Activated CD4-positive, alpha-beta T cell treated with anti-CD3 and anti-CD28 coated beads for 48 hours (primary cell): Measurements from ENCODE around the gene SLC2A4RG.

Source experiments
- DNase-seq: peaks from one replicate; pipeline ENCODE4 v3.0.0-alpha.2; 2020

Gene SLC2A4RG, protein sequence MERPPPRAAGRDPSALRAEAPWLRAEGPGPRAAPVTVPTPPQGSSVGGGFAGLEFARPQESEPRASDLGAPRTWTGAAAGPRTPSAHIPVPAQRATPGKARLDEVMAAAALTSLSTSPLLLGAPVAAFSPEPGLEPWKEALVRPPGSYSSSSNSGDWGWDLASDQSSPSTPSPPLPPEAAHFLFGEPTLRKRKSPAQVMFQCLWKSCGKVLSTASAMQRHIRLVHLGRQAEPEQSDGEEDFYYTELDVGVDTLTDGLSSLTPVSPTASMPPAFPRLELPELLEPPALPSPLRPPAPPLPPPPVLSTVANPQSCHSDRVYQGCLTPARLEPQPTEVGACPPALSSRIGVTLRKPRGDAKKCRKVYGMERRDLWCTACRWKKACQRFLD

DNA sequence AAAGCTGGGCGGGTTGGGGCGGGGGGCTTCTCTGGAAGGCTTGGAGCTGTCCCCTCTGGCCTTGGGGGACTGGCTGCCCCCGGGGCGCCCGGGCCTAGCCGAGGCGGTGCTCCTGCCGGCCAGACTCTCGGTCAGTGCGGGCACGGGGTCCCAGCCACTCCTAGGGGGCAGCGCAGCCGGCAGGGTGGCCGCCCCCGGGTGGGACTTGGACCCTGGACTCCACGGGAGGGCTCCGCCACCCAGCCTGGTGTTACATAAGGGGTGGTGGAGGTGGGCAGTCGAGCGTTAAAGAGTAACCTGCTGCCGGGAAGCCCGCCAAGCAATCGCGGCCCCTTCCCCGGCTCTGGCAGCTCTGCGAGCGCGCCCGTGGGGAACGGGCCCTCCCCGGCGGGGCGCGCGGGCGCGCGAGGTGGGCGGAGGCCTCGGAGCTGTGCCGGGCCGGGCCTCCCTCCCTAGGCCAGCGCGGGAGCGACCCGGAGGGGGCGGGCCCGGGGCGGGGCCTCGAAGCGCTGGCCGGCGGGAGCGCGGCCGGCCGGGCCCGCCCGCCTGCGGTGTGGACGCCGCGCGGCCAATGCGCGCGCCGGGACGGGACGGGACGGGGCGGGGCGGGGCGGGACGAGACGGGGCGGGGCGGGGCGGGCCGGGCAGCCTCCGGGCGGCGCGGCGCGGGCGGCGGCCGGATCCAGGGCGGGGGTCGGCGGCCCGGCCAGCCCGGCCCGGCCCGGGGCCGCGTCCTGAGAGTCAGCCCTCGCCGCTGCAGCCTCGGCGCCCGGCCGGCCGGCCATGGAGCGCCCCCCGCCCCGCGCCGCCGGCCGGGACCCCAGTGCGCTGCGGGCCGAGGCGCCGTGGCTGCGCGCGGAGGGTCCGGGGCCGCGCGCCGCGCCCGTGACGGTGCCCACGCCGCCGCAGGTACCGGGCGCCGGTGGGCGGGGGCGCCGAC lies at the start of gene SLC2A4RG:
TSS of gene SLC2A4RG (plus strand) at position 647 of the 940 bp plus-strand sequence. CDS start at position 784, 137 bp downstream.
- DNase-seq: peak; percentile 69

DNA sequence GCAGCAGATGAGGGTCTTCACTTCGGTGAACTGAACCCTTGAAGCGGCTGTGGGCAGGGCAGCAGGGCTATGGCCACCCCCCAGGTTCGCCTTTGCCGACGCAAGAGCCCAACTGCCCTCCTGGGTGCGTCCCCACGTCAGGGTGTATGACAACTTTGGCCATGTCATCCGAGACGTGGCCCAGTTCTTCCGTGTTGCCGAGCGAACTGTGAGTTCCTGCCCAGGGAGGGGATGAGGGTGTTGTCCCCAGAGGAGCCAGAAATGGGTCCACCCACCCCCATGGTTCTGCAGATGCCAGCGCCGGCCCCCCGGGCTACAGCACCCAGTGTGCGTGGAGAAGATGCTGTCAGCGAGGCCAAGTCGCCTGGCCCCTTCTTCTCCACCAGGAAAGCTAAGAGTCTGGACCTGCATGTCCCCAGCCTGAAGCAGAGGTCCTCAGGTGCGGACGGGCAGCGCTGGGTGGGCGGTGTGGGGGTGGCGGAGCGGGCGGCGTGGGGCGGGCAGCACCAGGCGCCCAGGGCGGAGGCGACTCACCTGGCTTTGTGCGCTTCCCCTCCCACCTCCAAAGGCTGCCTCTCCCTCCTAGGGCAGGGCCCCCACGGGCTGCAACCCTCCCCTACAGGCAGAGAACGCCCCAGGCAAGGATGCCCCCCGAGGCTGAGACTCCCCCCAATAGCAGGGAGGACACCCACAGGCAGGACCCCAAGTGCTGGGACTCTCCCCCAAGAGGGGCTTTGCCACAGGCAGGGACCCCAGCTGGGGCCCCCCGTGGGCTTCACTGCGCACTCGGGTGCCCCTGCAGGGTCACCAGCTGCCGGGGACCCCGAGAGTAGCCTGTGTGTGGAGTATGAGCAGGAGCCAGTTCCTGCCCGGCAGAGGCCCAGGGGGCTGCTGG lies 49.3 kb upstream of the SLC2A4RG start:
- DNase-seq: no peak

DNA sequence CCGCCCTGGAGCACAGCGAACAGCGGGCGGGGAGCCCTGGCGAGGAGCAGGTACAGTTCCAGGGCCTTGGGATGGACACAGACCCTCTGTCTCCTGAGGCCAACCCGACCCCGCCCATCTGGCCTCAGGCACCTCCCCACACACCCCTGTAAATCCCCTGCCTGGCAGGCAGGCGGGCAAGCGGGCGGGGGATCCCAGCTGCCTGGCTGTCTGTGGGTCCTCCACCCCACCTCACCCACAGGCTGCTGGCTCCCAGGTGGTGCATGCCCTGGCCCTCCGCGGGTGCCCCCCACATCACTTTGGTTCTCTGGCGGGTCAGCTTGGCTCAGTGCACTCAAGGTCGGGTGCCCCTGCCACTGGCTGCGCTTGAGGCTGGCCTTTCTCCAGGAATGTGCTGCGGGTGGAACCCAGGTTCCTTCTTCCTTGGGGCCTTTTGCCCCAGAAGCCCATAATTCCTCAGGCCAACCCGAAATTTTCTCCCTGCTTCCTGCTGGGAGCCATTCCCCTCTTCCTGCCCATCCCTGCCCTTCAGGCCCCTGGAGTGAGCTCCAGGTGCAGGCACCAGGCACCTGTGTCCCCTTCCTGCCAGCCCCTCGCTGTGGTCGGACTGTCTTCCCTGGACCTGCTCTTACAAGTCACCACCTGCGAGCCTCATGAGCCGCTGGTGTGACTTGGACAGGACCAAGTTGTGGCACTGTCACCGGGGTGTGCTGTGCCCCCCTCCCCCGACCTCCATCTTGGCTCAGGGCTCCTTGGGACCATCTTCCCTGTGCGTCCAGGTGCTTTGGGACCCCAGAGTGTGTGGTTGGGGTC lies 48.5 kb upstream of the SLC2A4RG start:
- DNase-seq: no peak

DNA sequence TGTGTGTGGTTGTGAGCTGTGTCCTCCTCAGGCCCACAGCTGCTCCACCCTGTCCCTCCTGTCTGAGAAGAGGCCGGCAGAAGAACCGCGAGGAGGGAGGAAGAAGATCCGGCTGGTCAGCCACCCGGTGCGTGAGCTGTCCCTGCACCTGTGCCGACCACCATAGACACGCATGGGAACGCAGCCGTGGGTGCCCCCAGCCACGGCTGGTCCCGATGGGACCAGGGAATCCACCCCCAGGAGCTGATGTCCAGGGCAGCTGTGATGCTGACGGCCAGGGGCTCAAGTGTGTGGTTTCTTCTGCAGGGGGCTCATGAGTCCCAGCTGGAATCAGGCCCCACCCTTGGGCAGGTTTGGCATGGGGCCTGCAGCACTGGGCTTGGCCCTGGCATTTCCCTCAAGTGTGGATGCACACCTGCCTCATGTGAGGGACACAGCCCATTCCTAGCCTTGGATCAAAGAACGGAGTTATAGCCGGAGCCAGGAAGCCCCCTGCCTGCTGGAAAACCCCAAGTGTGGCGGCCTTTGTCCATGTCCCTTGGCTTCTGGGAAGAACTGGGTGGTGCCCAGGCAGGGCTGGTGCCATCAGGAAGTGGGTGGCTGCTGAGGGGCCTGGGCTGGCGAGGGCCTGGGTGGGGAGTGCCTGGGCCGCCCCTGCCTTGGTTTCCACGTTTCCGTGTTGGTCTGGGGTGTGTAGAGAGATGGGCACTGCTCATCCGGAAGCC lies 47.7 kb upstream of the SLC2A4RG start:
- DNase-seq: no peak

DNA sequence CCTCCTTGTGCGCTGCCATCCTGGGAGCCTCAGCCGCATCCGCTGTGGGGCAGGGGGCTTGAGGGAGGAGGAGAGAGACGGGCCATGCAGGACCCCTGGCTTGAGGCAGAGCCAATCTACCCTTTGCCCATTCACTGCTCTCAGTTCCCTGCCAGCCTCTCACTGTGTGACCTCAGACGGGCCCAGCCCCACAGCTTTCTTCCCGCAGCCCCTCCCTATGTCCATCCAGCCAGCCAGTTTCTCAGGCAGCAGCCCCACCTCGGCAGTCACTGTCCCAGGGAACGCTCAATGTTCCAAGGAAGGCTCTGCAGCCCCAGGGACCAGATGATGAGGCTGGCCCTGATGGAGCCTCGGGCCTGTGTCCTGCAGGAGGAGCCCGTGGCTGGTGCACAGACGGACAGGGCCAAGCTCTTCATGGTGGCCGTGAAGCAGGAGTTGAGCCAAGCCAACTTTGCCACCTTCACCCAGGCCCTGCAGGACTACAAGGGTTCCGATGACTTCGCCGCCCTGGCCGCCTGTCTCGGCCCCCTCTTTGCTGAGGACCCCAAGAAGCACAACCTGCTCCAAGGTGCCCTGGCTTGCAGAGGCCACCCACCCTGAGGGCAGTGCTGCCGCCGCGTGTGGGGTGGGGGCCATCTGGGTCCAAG lies 47.0 kb upstream of the SLC2A4RG start:
- no peak for DNase-seq

DNA sequence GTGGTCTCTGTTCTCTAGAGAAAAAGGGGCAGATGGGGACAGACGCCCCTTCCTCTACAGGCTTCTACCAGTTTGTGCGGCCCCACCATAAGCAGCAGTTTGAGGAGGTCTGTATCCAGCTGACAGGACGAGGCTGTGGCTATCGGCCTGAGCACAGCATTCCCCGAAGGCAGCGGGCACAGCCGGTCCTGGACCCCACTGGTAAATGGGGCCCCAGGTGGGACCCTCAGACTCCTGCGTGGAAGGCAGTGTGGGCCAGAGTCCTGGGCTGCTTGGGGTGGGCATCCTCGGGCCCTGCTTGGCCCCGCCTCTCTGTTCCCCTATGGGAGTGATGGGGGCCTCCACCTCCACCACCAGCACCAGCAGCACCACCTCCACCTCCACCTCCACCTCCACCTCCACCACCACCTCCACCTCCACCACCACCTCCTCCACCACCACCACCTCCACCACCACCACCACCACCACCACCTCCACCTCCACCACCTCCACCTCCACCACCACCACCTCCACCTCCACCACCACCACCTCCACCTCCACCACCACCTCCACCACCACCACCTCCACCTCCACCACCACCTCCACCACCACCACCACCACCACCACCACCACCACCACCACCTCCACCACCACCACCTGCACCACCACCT lies 46.4 kb upstream of the SLC2A4RG start:
- no peak for DNase-seq

DNA sequence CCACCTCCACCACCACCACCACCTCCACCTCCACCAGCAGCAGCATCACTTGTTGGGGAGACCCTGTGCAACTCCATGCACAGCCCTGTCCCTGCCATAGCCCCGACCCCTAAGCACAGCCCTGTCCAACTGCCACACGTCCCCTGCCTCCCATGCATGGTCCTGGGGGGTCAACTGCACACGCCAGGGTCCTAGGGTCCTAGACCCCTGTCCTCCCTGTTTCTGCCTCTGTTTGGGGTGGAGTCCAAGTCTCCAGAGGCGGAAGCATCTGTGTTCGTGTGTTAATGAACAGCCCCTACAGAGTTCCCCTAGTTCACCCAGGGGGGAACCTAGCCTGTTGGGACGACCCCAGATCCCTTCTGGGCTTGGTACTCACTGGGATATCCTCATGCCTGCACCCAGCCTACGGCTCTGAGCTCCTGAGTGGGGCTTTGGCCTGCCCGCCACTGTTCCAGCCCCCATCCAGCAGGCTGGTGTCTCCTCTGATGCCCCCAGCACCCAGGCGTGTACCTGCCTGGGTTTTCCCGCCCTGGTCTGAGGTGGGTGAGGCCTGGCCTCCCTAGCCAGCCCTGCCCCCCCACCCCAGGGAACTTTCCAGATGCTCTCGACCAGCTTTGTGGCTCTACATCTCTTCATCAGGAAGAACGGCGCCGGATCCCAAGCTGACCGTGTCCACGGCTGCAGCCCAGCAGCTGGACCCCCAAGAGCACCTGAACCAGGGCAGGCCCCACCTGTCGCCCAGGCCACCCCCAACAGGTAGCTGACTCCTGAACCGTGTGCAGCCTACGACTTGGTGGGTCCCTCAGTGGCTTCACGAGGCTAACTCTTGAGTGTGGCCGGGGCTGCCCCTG lies 45.6 kb upstream of the SLC2A4RG start:
- no peak for DNase-seq

DNA sequence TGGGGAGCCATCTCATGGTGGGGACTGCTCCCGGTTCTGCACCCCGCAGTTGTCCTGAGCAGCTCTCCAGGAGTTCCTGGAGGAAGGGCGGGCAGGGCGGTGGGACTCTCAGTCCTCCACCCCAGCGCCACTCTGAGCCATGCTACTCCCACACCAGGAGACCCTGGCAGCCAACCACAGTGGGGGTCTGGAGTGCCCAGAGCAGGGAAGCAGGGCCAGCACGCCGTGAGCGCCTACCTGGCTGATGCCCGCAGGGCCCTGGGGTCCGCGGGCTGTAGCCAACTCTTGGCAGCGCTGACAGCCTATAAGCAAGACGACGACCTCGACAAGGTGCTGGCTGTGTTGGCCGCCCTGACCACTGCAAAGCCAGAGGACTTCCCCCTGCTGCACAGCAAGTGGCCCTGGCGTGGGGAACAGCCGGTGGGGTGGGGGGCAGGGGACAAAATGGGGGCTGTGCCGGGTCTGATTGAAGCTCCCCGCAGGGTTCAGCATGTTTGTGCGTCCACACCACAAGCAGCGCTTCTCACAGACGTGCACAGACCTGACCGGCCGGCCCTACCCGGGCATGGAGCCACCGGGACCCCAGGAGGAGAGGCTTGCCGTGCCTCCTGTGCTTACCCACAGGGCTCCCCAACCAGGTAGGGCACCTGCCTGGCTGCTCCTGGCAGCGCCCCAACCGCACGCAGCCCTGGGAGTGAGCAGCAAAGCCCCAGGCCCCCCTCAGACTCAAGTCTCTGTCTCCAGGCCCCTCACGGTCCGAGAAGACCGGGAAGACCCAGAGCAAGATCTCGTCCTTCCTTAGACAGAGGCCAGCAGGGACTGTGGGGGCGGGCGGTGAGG lies 44.8 kb upstream of the SLC2A4RG start:
- no peak for DNase-seq

DNA sequence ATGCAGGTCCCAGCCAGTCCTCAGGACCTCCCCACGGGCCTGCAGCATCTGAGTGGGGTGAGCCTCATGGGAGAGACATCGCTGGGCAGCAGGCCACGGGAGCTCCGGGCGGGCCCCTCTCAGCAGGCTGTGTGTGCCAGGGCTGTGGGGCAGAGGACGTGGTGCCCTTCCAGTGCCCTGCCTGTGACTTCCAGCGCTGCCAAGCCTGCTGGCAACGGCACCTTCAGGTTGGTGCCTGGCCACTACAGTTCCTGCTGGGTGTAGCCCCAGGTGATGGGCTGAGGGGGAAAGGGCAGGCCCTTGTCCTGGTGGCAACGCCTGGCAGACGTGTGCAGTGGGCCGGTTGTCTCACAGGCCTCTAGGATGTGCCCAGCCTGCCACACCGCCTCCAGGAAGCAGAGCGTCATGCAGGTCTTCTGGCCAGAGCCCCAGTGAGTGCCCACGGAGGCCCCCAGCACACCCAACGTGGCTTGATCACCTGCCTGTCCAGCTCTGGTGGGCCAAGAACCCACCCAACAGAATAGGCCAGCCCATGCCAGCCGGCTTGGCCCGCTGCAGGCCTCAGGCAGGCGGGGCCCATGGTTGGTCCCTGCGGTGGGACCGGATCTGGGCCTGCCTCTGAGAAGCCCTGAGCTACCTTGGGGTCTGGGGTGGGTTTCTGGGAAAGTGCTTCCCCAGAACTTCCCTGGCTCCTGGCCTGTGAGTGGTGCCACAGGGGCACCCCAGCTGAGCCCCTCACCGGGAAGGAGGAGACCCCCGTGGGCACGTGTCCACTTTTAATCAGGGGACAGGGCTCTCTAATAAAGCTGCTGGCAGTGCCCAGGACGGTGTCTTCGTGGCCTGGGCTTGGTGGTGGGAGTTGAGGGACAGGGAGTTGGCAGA lies 43.9 kb upstream of the SLC2A4RG start:
- DNase-seq: no peak

DNA sequence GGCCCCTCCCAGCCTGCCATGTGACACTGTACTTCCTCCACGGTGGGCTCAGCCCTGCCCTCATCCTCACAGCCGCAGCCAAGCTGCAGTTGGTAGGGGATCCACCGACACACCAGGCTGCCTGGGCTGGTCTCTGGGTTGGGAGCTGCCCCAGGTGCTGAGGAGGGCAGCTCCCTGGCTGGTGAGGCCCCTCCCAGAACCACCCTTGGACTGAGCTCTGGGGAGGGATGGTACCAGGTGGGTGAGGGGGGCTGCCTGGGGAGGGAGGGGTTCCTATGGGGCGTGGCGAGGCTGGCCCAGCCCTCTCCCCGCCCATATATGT lies 43.3 kb upstream of the SLC2A4RG start:
- DNase-seq: no peak

DNA sequence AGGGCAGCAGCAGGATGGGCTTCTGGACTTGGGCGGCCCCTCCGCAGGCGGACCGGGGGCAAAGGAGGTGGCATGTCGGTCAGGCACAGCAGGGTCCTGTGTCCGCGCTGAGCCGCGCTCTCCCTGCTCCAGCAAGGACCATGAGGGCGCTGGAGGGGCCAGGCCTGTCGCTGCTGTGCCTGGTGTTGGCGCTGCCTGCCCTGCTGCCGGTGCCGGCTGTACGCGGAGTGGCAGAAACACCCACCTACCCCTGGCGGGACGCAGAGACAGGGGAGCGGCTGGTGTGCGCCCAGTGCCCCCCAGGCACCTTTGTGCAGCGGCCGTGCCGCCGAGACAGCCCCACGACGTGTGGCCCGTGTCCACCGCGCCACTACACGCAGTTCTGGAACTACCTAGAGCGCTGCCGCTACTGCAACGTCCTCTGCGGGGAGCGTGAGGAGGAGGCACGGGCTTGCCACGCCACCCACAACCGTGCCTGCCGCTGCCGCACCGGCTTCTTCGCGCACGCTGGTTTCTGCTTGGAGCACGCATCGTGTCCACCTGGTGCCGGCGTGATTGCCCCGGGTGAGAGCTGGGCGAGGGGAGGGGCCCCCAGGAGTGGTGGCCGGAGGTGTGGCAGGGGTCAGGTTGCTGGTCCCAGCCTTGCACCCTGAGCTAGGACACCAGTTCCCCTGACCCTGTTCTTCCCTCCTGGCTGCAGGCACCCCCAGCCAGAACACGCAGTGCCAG lies 42.8 kb upstream of the SLC2A4RG start, which contains the start of gene TNFRSF6B:
TSS of gene TNFRSF6B (plus strand) at position 25 of the 729 bp plus-strand sequence. CDS start at position 141, 116 bp downstream.
- DNase-seq: no peak

DNA sequence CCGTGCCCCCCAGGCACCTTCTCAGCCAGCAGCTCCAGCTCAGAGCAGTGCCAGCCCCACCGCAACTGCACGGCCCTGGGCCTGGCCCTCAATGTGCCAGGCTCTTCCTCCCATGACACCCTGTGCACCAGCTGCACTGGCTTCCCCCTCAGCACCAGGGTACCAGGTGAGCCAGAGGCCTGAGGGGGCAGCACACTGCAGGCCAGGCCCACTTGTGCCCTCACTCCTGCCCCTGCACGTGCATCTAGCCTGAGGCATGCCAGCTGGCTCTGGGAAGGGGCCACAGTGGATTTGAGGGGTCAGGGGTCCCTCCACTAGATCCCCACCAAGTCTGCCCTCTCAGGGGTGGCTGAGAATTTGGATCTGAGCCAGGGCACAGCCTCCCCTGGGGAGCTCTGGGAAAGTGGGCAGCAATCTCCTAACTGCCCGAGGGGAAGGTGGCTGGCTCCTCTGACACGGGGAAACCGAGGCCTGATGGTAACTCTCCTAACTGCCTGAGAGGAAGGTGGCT lies 42.2 kb upstream of the SLC2A4RG start:
- no peak for DNase-seq

DNA sequence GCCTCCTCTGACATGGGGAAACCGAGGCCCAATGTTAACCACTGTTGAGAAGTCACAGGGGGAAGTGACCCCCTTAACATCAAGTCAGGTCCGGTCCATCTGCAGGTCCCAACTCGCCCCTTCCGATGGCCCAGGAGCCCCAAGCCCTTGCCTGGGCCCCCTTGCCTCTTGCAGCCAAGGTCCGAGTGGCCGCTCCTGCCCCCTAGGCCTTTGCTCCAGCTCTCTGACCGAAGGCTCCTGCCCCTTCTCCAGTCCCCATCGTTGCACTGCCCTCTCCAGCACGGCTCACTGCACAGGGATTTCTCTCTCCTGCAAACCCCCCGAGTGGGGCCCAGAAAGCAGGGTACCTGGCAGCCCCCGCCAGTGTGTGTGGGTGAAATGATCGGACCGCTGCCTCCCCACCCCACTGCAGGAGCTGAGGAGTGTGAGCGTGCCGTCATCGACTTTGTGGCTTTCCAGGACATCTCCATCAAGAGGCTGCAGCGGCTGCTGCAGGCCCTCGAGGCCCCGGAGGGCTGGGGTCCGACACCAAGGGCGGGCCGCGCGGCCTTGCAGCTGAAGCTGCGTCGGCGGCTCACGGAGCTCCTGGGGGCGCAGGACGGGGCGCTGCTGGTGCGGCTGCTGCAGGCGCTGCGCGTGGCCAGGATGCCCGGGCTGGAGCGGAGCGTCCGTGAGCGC lies 41.6 kb upstream of the SLC2A4RG start:
- DNase-seq: no peak

DNA sequence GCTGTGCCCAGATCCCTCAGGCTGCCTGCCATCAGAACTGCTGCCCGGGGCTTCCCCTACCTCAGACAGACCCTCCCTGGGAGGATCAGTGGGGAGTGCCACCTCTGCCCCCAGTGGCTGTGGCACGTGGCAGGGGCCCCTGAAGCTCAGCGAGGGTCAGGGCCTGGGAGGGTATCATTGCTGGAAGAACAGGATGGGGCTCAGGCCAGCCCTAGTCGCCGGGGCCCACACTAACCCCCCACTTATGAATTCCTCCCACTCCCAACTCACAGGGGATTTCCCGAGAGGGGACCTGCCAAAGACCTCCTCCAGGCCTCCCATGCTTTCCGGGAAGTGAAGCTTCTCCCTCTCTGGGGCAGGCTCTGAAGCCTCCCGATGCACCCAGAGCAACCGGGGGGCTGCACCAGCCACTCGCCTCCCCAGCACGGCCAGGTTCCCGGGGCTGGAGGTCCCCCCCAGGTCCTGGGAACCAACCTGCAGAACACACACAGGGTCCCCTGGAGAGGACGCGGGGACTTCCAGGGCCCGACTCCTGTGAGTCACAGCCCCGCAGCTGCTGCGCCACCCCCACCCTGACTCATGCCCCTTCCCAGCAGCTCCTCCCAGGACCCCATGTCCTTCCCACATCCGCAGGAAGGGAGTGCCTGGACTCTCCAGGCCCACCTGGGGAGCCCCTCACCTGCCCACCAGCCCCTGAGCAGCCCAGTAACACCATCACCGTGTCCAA lies 40.7 kb upstream of the SLC2A4RG start:
- DNase-seq: peak; percentile 77
